NCI-H345 treated with DMSO at 0.1 percent for 48 hours (cell line): ENCODE data around the gene ITPK1.

Experiments used
- DNase-seq: peaks from one replicate; lab custom pipeline; 2025; ENCODE audit not compliant: unreplicated experiment; lab: John Stamatoyannopoulos, UW

Gene ITPK1

GRCh38 chr14:92994131-92994676, 121.5 kb downstream of the ITPK1 start:
- DNase-seq, result no peak

GRCh38 chr14:92993302-92993701, 122.4 kb downstream of the ITPK1 start:
- no peak for DNase-seq

GRCh38 chr14:92991536-92991935, 124.2 kb downstream of the ITPK1 start:
- DNase-seq, result no peak

GRCh38 chr14:92990456-92991430, 125.0 kb downstream of the ITPK1 start:
- DNase-seq, result no peak

- no peak for DNase-seq
Observed at GRCh38 chr14:92988786-92989755, 126.7 kb downstream of the ITPK1 start.

- DNase-seq, result no peak
Observed at GRCh38 chr14:92987713-92988510, 127.8 kb downstream of the ITPK1 start.

DNA sequence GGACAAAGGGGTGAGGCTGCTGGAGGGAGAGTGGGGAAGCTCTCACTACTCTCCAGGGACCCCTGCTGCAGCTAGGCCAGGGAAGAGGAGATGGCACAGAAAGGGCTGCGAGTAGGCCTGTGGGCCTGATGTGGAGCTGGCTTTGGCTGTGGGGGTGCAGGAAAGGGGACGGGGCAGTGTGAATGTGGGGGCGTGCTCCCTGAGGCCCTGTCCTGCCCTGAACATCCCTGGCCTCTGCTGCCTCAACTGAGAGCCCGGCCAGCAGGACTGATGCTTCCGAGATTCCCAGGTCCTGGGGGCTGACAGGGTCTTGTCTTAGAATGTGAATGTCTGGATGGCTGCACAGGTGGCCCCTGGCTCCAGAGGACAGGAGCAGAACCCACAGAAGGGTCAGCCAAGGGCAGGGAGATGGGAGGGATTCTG, 128.6 kb downstream of the ITPK1 start:
- DNase-seq, result no peak

- DNase-seq, result no peak
Observed at GRCh38 chr14:92986254-92987147, 129.2 kb downstream of the ITPK1 start.

- DNase-seq, result no peak
Observed at GRCh38 chr14:92985521-92985920, 130.2 kb downstream of the ITPK1 start.

DNA sequence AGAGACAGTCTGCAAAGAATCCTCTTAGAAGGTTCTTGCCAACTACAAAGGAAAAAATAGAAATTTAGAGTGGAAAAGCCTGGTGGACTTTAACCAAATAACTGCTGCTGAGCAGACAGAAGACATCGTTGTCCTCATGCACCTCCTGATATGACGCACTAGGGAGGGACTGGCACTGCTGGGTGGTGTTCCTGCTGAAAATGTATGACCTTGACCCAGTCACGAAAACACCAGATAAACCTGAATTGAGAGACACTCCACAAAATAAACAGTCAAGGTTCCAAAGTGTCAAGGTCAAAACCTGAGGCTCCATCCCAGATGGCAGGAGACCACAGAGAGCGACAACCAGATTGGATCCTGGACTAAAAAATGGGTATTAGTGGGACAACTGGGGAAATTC, 130.8 kb downstream of the ITPK1 start:
- no peak for DNase-seq

- no peak for DNase-seq
Observed at GRCh38 chr14:92984082-92984788, 131.5 kb downstream of the ITPK1 start.

GRCh38 chr14:92982956-92983355, 132.8 kb downstream of the ITPK1 start:
- DNase-seq, result no peak

GRCh38 chr14:92981726-92982125, 134.0 kb downstream of the ITPK1 start:
- DNase-seq, result no peak

DNA sequence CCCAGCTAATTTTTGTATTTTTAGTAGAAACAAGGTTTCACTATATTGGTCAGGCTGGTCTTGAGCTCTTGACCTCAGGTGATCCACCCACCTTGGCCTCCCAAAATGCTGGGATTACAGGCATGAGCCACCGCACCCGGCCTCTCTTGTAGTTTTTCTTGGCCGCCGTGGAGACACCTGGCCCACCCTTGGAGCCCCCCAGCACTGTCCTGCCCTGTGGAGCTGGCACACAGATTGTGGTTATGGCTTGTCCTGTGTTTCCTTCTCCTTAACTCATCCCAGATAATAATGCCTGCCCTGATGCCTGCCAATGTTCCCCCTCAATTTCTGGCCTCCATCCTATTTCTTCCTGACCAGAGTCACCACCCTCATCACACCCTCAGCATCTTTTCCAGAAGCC, 134.9 kb downstream of the ITPK1 start:
- DNase-seq, result no peak

DNA sequence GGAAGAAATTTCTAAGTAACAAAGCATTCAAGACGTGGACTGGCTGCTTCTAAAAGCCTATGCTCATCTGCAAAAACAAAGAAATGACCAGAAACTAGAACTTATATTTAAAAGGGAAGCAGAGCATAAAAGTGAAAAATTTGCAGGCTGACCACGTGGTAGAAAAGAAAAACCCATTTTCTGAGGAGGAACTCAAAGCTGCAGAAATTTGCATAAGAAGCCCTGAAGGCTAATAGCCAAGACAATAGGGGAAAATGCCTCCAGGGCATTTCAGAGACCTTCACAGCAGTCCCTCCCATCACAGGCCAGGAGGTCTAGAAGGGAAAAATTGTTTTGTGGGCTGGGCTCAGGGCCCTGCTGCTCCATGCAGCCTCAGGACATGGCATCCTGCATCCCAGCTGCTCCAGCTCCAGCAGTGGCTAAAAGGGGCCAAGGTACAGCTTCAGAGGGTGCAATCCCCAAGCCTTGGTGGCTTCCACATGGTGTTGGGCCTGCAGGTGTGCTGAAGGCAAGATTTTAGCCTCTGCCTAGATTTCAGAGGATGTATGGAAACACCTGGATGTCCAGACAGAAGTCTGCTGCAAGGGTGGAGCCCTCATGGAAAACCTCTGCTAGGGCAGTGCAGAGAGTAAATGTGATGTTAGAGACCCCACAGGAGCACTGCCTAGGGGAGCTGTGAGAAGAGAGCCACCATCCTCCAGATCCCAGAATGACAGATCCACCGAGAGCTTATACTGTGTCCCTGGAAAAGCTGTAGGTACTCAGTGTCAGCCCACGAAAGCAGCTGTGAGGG, 137.3 kb downstream of the ITPK1 start:
- DNase-seq, result no peak

- no peak for DNase-seq
Observed at GRCh38 chr14:92976268-92976667, 139.5 kb downstream of the ITPK1 start.

- no peak for DNase-seq
Observed at GRCh38 chr14:92974541-92975345, 141.0 kb downstream of the ITPK1 start.
